Myometrial cell (primary cell): ENCODE results near the gene ASIP. TPM values are rescaled to one million over a fixed set of nuclear protein-coding genes. Genes with fewer than 3 reads are reported as not detected.

Experiments
- total RNA-seq: library from RNA; depleted of rRNA; stranded (reverse); fragments of >200 nt; gene quantifications from 2 replicates; pipeline ENCODE4 v1.2.3, GENCODE V29; 2015

The ASIP gene, protein sequence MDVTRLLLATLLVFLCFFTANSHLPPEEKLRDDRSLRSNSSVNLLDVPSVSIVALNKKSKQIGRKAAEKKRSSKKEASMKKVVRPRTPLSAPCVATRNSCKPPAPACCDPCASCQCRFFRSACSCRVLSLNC
- not detected in 2 replicates for total RNA-seq

DNA sequence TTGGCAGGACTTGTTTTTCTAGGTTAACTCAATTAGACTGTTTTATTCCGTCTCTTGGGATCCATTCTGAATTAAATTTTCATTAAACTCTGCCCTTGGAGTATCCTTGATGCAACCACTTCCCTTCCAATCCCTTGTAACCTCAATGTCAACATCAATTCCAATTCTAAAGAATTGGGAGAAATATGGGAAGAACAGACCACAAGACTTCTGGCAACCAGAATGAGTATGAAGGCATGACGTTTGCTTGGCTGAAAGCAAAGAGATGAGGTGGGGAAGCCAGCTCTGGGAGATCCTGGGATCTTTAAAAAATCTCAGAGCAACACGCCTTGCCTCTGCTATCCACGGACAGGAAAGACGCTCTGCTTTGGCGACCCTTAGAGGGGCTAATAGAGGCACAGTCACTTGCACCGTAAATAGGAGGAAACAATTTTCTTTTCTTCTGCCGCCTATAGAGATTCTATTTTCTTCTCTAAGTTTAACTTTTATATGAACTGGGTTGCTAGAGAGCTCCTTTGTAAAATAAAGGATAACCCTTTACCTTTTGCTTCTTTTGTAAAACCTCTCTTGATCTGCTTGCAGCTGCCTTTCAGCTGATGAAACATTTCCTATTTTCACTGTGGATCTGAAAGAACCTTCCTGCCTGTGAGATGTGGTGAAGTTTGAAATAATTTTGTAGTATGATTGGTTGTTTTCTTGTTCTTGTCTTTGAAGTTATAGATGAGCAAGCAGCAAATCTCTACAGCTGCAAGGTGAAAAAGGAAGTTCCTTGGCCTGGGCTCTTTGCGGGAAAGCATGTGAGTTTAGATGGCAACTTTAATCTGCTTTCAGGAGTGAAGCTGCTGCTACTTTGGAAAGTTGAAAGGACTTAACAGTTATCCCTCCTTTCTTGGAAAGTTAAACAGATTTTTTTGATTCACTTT is at the start of gene ASIP:
ASIP (plus strand) TSS at position 731 of the 923 bp plus-strand sequence. CDS start 18,952 bp downstream, outside the sequence.

DNA sequence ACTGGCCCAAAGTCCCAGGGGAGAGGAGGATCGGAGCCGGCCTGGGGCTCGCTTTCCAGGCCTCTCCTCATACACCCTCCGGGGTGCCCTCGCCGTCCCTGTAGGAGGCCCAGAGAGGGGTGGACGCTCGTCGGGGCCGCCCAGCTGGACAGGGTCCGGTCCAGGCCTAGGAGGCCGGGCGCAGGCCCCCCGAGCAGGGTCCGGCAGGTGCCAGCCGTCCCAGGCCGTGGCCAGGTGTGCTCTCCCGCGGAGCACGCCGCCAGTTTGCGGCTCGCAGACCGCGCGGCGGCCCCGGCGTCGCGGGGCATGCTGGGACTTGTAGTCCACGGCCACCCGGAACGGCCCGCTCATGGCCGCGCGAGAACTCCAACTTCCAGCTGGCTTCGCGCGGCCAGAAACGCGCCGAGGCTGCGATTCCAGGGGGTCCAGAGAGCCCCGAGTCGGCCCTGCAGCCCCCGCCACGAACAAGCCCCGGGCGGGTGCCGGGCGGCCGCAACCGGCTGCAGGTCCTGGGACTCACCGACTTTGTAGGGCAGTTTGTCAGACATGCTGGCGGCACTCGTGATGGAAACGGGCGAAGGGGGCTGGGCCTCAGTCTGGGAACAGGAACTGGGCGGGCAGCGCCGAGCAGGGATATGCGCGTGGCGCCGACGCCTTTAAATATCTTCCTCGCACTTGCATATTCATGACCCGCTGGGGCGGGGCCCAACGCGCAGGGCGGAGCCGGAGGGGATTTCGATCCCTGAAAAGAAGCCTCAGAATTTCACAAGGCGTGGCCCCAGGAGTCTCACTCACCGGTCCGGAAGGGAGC is 61.7 kb downstream of the ASIP start, which contains the start of gene AHCY:
AHCY (minus strand) TSS at position 633 of the 811 bp plus-strand sequence; CDS start at position 548, 85 bp downstream.

Other genes starting within 250 kb of the ASIP start
- 95.4 and 96.2 TPM in 2 replicates for gene RALY, start 247.5 kb upstream of the ASIP start, total RNA-seq
- 105 and 126 TPM in 2 replicates for gene EIF2S2, start 129.2 kb upstream of the ASIP start, total RNA-seq
- 152 and 157 TPM in 2 replicates for gene AHCY, start 61.9 kb downstream of the ASIP start, total RNA-seq
- gene ITCH, start 121.8 kb downstream of the ASIP start, total RNA-seq: 47.0 and 60.8 TPM in 2 replicates